Lower lobe of right lung (tissue), 2 donors: ENCODE data around the gene TRAPPC10. TPM values are rescaled to one million over a fixed set of nuclear protein-coding genes. Genes with fewer than 3 reads are reported as not detected.

ENCODE experiments used
- ATAC-seq, 2 donors: fragments of 200-7000 bp; cut with Tn5 transposase; one replicate each; pipeline ENCODE4 v1.9.1; 2020 to 2022; ENCODE audit warnings: mild to moderate bottlenecking in 2 of 2, moderate library complexity in 2 of 2
- DNase-seq: peaks from one replicate; pipeline ENCODE4 v3.0.0-alpha.2; 2020
- H3K27ac ChIP-seq: fragments of 200-600 bp; one replicate; pipeline ENCODE4 v1.8.0; 2022
- H3K27me3 ChIP-seq: fragments of 200-600 bp; one replicate; pipeline ENCODE4 v1.8.0; 2022; ENCODE audit warnings: low read depth
- H3K36me3 ChIP-seq: fragments of 200-600 bp; one replicate; pipeline ENCODE4 v1.8.0; 2022; ENCODE audit warnings: mild to moderate bottlenecking
- H3K4me1 ChIP-seq: fragments of 200-600 bp; one replicate; pipeline ENCODE4 v1.8.0; 2022
- H3K4me3 ChIP-seq: fragments of 200-600 bp; one replicate; pipeline ENCODE4 v1.8.0; 2022; ENCODE audit warnings: mild to moderate bottlenecking
- H3K9me3 ChIP-seq: fragments of 200-600 bp; one replicate; pipeline ENCODE4 v1.8.0; 2022
- intact Hi-C: fragments of 100-400 bp; cut with DNase I; formaldehyde crosslinking; loops from one replicate; pipeline ENCODE4 v1.11.0; 2022
- total RNA-seq: library from RNA; stranded (reverse); fragmentation: NEBNext Ultra II Directional; extraction: Animal tissue kit (Norgen Biotek cat#: 25700); gene quantifications from one replicate; pipeline ENCODE4 v1.2.1, GENCODE V29; 2021
- TF ChIP-seq, protein P1 (sequence below): fragments of 200-600 bp; IDR thresholded peaks from one replicate; pipeline ENCODE4 v1.8.0; 2022; ENCODE audit warnings: antibody characterized with exemption, mild to moderate bottlenecking
- donor health status: DM: no; HTN: yes; CAD: no; lungs with severe emphysema.

Gene TRAPPC10
- total RNA-seq, 1 donor from 2014 or later = 47.4 TPM

DNA sequence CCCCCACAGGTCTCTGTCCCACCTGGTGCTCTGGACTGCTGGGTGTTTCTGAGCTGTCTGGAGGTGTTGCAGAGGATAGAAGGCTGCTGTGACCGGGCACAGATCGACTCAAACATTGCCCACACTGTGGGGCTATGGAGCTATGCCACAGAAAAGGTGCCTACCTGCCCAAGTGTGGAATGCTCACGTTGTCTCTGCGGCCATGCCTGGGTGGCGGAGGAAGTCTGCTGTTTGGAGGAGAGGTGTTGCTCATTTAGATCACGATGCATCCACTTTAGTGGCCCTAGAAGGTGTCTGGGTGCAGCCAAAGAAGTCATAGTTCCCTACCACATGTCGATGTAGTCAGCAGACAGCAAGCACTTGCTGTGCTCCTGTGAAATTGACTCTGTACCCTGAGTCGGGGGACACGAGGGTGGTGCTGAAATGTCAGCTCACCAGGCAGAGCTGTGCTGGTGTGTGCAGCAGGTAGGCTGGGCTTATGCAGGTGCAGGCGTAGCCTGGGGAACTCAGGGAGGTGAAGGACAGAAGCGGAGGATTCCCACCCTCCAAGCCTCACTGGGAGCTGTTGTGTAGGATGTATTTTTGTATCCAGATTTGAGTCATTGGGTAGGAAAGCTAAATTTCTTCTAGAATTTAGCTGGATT lies 62.3 kb downstream of the TRAPPC10 start:
- H3K4me3 ChIP-seq = no peak overlapping the region
- TF ChIP-seq, protein P1, sequence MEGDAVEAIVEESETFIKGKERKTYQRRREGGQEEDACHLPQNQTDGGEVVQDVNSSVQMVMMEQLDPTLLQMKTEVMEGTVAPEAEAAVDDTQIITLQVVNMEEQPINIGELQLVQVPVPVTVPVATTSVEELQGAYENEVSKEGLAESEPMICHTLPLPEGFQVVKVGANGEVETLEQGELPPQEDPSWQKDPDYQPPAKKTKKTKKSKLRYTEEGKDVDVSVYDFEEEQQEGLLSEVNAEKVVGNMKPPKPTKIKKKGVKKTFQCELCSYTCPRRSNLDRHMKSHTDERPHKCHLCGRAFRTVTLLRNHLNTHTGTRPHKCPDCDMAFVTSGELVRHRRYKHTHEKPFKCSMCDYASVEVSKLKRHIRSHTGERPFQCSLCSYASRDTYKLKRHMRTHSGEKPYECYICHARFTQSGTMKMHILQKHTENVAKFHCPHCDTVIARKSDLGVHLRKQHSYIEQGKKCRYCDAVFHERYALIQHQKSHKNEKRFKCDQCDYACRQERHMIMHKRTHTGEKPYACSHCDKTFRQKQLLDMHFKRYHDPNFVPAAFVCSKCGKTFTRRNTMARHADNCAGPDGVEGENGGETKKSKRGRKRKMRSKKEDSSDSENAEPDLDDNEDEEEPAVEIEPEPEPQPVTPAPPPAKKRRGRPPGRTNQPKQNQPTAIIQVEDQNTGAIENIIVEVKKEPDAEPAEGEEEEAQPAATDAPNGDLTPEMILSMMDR = no peak
- peaks cover 99% of the 10 kb centered on the region for H3K36me3 ChIP-seq
- DNase-seq = no peak
- no peak overlapping the region for H3K27ac ChIP-seq
- H3K9me3 ChIP-seq = no peaks in the 10 kb centered on the region
- no peak for ATAC-seq
- no peaks in the 10 kb centered on the region for H3K4me1 ChIP-seq
- intact Hi-C loops = no loop called here
- H3K27me3 ChIP-seq = no peaks in the 10 kb centered on the region

DNA sequence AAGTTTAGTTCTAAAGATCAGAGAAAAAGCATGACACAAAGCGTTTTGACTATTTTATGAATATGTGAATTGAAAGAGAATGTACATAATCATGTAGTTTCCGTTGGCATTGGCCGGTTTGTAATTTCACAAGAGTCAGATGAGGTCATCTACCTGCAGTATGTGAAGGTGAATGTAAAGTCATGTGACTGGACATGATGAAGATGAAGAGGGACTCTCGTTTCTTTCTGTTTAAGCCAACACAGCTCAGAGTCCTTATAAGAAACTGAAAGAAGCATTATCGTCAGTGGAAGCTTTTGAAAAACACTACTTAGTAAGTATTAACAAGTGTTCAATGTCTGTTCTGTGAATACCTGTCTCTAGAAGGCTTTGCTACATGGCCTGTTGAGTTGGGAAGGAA lies 64.2 kb downstream of the TRAPPC10 start:
- peaks cover 99% of the 10 kb centered on the region for H3K36me3 ChIP-seq

DNA sequence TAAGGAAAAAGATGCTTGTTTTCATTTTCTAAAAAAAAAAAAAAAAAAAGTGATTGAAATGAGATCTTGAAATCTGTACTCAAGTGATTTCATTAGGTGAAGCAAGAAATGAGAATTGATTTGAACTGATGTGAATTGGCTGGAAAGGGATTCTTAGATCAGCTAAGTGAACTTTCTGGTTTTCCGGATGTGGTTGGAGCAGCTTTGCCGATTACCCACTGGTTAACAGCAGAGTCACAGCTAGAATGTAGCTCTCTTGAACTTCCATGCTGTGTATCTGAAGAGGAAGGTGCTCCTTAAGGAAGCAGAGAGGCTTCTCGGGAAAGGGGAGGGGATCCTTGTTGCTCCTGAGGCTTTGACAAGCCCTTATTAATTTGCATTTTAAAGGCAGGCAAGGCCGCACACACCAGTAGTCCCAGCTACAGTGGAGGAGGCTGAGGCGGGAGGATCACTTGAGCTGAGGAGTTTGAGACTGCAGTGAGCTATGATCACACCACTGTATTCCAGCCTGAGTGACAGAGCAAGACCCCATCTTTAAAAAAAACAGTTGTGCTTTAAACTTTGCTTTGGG lies 66.4 kb downstream of the TRAPPC10 start:
- intact Hi-C loops = no loop called here
- TF ChIP-seq, protein P1 = no peak
- ATAC-seq (no peak), DNase-seq (no peak)
- Histone ChIP-seq H3K27me3 (no peaks in the 10 kb centered on the region), H3K36me3 (peaks cover 99% of the 10 kb centered on the region), H3K9me3 (no peaks in the 10 kb centered on the region), H3K4me1 (peaks cover 13% of the 10 kb centered on the region), H3K4me3 (no peak overlapping the region), H3K27ac (no peak overlapping the region)

More for the DNA sequence above, 64.2 kb downstream of the TRAPPC10 start:
- intact Hi-C loops = no loop called here
- TF ChIP-seq, protein P1 = no peak
- no peak for DNase-seq
- no peak overlapping the region for H3K27ac ChIP-seq
- H3K9me3 ChIP-seq = no peaks in the 10 kb centered on the region
- H3K4me3 ChIP-seq = no peak overlapping the region
- no peaks in the 10 kb centered on the region for H3K27me3 ChIP-seq
- no peak for ATAC-seq
- H3K4me1 ChIP-seq = no peaks in the 10 kb centered on the region

DNA sequence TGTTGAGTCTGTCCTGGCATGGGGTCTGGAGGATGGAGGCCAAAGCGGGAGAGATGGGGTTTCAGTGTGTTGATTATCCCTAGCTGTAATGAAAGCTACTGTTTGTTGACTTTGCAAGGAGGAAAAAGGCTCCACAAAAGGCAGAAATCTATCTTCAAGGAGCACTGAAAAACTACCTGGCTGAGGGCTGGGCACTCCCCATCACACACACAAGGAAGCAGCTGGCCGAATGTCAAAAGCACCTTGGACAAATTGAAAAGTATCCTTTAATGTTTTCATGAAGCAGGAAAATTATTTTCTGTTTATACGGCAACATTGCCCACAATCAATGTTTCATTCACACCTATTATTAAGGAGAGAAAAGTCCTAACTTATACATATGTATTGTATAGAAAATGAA lies 67.3 kb downstream of the TRAPPC10 start:
- Histone ChIP-seq H3K27ac (no peak overlapping the region), H3K36me3 (peaks cover 100% of the 10 kb centered on the region), H3K27me3 (no peaks in the 10 kb centered on the region), H3K4me3 (no peak overlapping the region), H3K4me1 (peaks cover 21% of the 10 kb centered on the region), H3K9me3 (no peaks in the 10 kb centered on the region)
- no peak for DNase-seq
- TF ChIP-seq, protein P1 = no peak
- intact Hi-C loops = no loop called here
- no peak for ATAC-seq

DNA sequence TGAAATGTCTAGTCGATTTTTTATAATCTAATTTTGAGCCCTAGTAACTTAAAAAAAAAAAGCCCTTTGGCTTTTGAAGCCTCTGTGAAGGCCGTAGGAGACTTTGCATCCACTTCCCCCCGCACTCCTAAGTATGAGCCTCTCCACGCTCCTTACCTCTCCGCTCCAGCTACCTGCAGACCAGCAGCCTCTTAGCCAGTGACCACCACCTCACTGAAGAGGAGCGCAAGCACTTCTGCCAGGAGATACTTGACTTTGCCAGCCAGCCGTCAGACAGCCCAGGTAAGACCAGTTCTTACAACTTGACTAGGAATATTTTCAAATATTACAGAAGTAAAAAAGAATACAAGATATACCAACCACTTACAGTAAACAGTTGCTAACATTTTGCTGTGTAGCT lies 67.7 kb downstream of the TRAPPC10 start:
- intact Hi-C loops = no loop called here
- Histone ChIP-seq H3K27me3 (no peaks in the 10 kb centered on the region), H3K4me1 (peaks cover 25% of the 10 kb centered on the region), H3K4me3 (no peak overlapping the region), H3K36me3 (peaks cover 100% of the 10 kb centered on the region), H3K9me3 (no peaks in the 10 kb centered on the region), H3K27ac (no peak overlapping the region)
- no peak for DNase-seq
- TF ChIP-seq, protein P1 = no peak
- no peak for ATAC-seq
